Erythroblast (primary cell): ENCODE data around the gene CMKLR1.

Source experiments
- GATA1 ChIP-seq: IDR thresholded peaks from 2 replicates; pipeline ENCODE4 v1.6.1; 2011; ENCODE audit warnings: low read depth, mild to moderate bottlenecking, control low read depth, low read length, moderate library complexity
- POLR2A ChIP-seq: IDR thresholded peaks from 2 replicates; pipeline ENCODE4 v1.6.1; 2011; ENCODE audit warnings: mild to moderate bottlenecking, low read length

DNA sequence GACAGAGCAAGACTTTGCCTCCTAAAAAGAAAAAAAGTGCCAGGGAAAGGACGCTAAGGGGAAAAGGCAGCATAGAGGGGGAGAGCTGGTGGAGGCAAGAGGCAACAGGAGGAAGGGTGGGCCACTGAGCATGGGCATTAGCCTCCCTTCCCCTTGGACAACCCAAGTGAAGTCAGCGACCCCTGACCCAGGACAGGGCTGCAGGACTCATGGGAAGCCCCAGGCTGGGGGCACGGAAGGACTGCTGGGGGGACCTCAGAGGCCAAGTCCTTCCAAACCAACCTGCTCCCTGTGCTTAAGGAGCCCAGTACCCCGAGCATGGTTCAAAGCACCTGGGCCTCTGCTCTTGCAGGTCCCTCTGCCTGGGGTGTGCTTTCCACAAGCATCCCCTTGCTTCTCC lies 27.5 kb downstream of the CMKLR1 start:
- TF ChIP-seq POLR2A = no peak
- TF ChIP-seq GATA1 = no peak
